Measurements from ENCODE around the gene HYAL1. TPM values are rescaled to one million over a fixed set of nuclear protein-coding genes. Genes with fewer than 3 reads are reported as not detected.
"Not testable (repeated sequence)": the region's sequence is repeated elsewhere in the genome, so short reads cannot be mapped to it uniquely, and the experiment has no call there.

HYAL1 gene
- total RNA-seq, 1 donor from 2014 or later = 7.1 TPM

- no peak for DNase-seq (ENCODE audit: low read depth)
- Histone ChIP-seq H3K4me3 (ENCODE audit: low read depth, low read length) (no peak overlapping the region), H3K36me3 (ENCODE audit: control insufficient read depth, insufficient read depth, low read length) (peaks cover 26% of the 10 kb centered on the region), H3K27me3 (ENCODE audit: control insufficient read depth, insufficient read depth, low read length) (no peaks in the 10 kb centered on the region)
- TF ChIP-seq CTCF (IDR thresholded peaks at IDR 0.05; ENCODE audit: insufficient read depth, low read length, severe bottlenecking) = no peak
- peak; percentile 79 for FAIRE-seq
These were observed 15.2 kb upstream of the HYAL1 start for GRCh38 chr3:50318615-50319014.

- peaks cover 26% of the 10 kb centered on the region for H3K36me3 ChIP-seq (ENCODE audit: control insufficient read depth, insufficient read depth, low read length)
- no peak overlapping the region for H3K4me3 ChIP-seq (ENCODE audit: low read depth, low read length)
- TF ChIP-seq CTCF (IDR thresholded peaks at IDR 0.05; ENCODE audit: insufficient read depth, low read length, severe bottlenecking) = no peak
- DNase-seq (ENCODE audit: low read depth) = no peak
- no peak for FAIRE-seq
- no peaks in the 10 kb centered on the region for H3K27me3 ChIP-seq (ENCODE audit: control insufficient read depth, insufficient read depth, low read length)
These were observed 14.8 kb upstream of the HYAL1 start for GRCh38 chr3:50318163-50318562.

- TF ChIP-seq CTCF (IDR thresholded peaks at IDR 0.05; ENCODE audit: insufficient read depth, low read length, severe bottlenecking) = no peak
- Histone ChIP-seq H3K36me3 (ENCODE audit: control insufficient read depth, insufficient read depth, low read length) (peaks cover 26% of the 10 kb centered on the region), H3K4me3 (ENCODE audit: low read depth, low read length) (peak overlapping the region; percentile 2), H3K27me3 (ENCODE audit: control insufficient read depth, insufficient read depth, low read length) (no peaks in the 10 kb centered on the region)
- DNase-seq (ENCODE audit: low read depth) (no peak), FAIRE-seq (no peak)
These were observed 13.9 kb upstream of the HYAL1 start for GRCh38 chr3:50317300-50317699.

- Histone ChIP-seq H3K36me3 (ENCODE audit: control insufficient read depth, insufficient read depth, low read length) (peaks cover 26% of the 10 kb centered on the region), H3K27me3 (ENCODE audit: control insufficient read depth, insufficient read depth, low read length) (no peaks in the 10 kb centered on the region), H3K4me3 (ENCODE audit: low read depth, low read length) (peak overlapping the region; percentile 2)
- DNase-seq (ENCODE audit: low read depth) = peak; percentile 98
- TF ChIP-seq CTCF (IDR thresholded peaks at IDR 0.05; ENCODE audit: insufficient read depth, low read length, severe bottlenecking) = no peak
- peak; percentile 98 for FAIRE-seq
These were observed 13.4 kb upstream of the HYAL1 start for GRCh38 chr3:50316657-50317242.

GRCh38 chr3:50314816-50315215 lies 11.4 kb upstream of the HYAL1 start:
- no peak for TF ChIP-seq CTCF (IDR thresholded peaks at IDR 0.05; ENCODE audit: insufficient read depth, low read length, severe bottlenecking)
- no peaks in the 10 kb centered on the region for H3K27me3 ChIP-seq (ENCODE audit: control insufficient read depth, insufficient read depth, low read length)
- peaks cover 24% of the 10 kb centered on the region for H3K36me3 ChIP-seq (ENCODE audit: control insufficient read depth, insufficient read depth, low read length)
- no peak for FAIRE-seq
- H3K4me3 ChIP-seq (ENCODE audit: low read depth, low read length) = no peak overlapping the region
- no peak for DNase-seq (ENCODE audit: low read depth)

GRCh38 chr3:50314342-50314741 lies 11.0 kb upstream of the HYAL1 start:
- no peaks in the 10 kb centered on the region for H3K27me3 ChIP-seq (ENCODE audit: control insufficient read depth, insufficient read depth, low read length)
- H3K36me3 ChIP-seq (ENCODE audit: control insufficient read depth, insufficient read depth, low read length) = peaks cover 22% of the 10 kb centered on the region

GRCh38 chr3:50312041-50312440 lies 8.7 kb upstream of the HYAL1 start:
- not testable (repeated sequence) for H3K36me3 ChIP-seq (ENCODE audit: control insufficient read depth, insufficient read depth, low read length); H3K27me3 ChIP-seq (ENCODE audit: control insufficient read depth, insufficient read depth, low read length); FAIRE-seq; H3K4me3 ChIP-seq (ENCODE audit: low read depth, low read length); DNase-seq (ENCODE audit: low read depth)

More at GRCh38 chr3:50314342-50314741, 11.0 kb upstream of the HYAL1 start:
- DNase-seq (ENCODE audit: low read depth) (no peak), FAIRE-seq (peak; percentile 94)
- H3K4me3 ChIP-seq (ENCODE audit: low read depth, low read length) = no peak overlapping the region
- TF ChIP-seq CTCF (IDR thresholded peaks at IDR 0.05; ENCODE audit: insufficient read depth, low read length, severe bottlenecking) = no peak

Data from bronchial epithelial cell (primary cell).